A549 (cell line): ENCODE measurements around the gene ODAD2. TPM values are rescaled to one million over a fixed set of nuclear protein-coding genes. Genes with fewer than 3 reads are reported as not detected.
"Not testable (repeated sequence)": the region's sequence is repeated elsewhere in the genome, so short reads cannot be mapped to it uniquely, and the experiment has no call there.

Experiments
- ATAC-seq, 2 experiments: fragments of 200-7000 bp in 1 of 2; fragments of >200 bp in 1 of 2; cut with Nextera tagmentation in 1 of 2; cut with Tn5 transposase in 1 of 2; 3 replicates each; pipeline versions ENCODE4 v1.8.0 to v1.9.1; 2018 to 2020; ENCODE audit warnings: mild to moderate bottlenecking in 1 of 2, moderate library complexity in 1 of 2
- CTCF ChIA-PET: fragments of 300-600 bp; sonication (Branson Sonifier 250); formaldehyde crosslinking; extraction: SDS; loops from one replicate; lab custom pipeline; 2021; ENCODE audit warnings: antibody characterized with exemption, inconsistent platforms; lab: Yijun Ruan, JAX
- POLR2A ChIA-PET: fragments of 350-600 bp; formaldehyde crosslinking; extraction: SDS; loops from one replicate; lab custom pipeline; 2021; ENCODE audit warnings: antibody characterized with exemption, inconsistent platforms; lab: Yijun Ruan, JAX
- DNase-seq, 2 experiments: peaks; one replicate each; pipeline versions ENCODE4 v3.0.0 to v3.0.0-alpha.2; 2011 to 2016; ENCODE audit warnings: low read depth in 1 of 2, low spot score in 1 of 2
- FAIRE-seq: peaks from 2 replicates; lab custom pipeline; 2011; peaks lifted over from hg19 to GRCh38; lab: Jason Lieb, UNC
- H3K27ac ChIP-seq, 2 experiments: fragments of >200 bp; sonication (Bioruptor Twin); formaldehyde crosslinking; 3 replicates each; pipeline ENCODE4 v1.5.1; 2016 to 2017
- H3K4me1 ChIP-seq: fragments of >200 bp; sonication (Bioruptor Twin); formaldehyde crosslinking; 3 replicates; pipeline ENCODE4 v1.6.1; 2016
- H3K4me2 ChIP-seq: fragments of >200 bp; sonication (Bioruptor Twin); formaldehyde crosslinking; 3 replicates; pipeline ENCODE4 v1.6.1; 2016
- H3K4me3 ChIP-seq: fragments of >200 bp; sonication (Bioruptor Twin); formaldehyde crosslinking; 3 replicates; pipeline ENCODE4 v1.5.1; 2016
- H3K9me3 ChIP-seq: fragments of >200 bp; sonication (Bioruptor Twin); formaldehyde crosslinking; 3 replicates; pipeline ENCODE4 v1.6.1; 2016
- CBX8 ChIP-seq: fragments of 200-600 bp; sonication (generic); IDR thresholded peaks from 2 replicates; pipeline ENCODE4 v1.6.1; 2016
- CEBPB ChIP-seq, 2 experiments: fragments of >200 bp in 1 of 2; sonication (Bioruptor Twin) in 1 of 2; formaldehyde crosslinking in 1 of 2; IDR thresholded peaks; 2 replicates each; pipeline ENCODE4 v1.6.1; 2012 to 2016
- CHD2 ChIP-seq: fragments of 150-350 bp; IDR thresholded peaks from 2 replicates; pipeline ENCODE4 v1.6.1; 2014; ENCODE audit warnings: low read length; ENCODE audit not compliant: partially characterized antibody
- EHMT2 ChIP-seq: fragments of 200-600 bp; sonication (generic); IDR thresholded peaks from 2 replicates; pipeline ENCODE4 v1.6.1; 2016; ENCODE audit warnings: antibody characterized with exemption, low read depth, mild to moderate bottlenecking, moderate library complexity
- ESRRA ChIP-seq: fragments of 150-350 bp; IDR thresholded peaks from 2 replicates; pipeline ENCODE4 v1.6.1; 2014; ENCODE audit warnings: mild to moderate bottlenecking, low read length, borderline replicate concordance
- FOSB ChIP-seq: fragments of 250-450 bp; sonication (Bioruptor Pico); IDR thresholded peaks from 2 replicates; pipeline ENCODE4 v1.5.0; 2020; ENCODE audit warnings: mild to moderate bottlenecking, moderate library complexity
- FOSL2 ChIP-seq, 2 experiments: fragments of 450-650 bp in 1 of 2; fragments of >200 bp in 1 of 2; sonication (Bioruptor Twin) in 1 of 2; formaldehyde crosslinking; IDR thresholded peaks; 2 replicates each; pipeline versions ENCODE4 v1.5.0 to v1.6.1; 2016 to 2020; ENCODE audit warnings: mild to moderate bottlenecking in 1 of 2, moderate library complexity in 1 of 2
- GATA3 ChIP-seq: IDR thresholded peaks from 2 replicates; pipeline ENCODE4 v1.6.1; 2012; ENCODE audit warnings: borderline replicate concordance
- HOXB13 ChIP-seq: fragments of 250-450 bp; sonication (Bioruptor Pico); IDR thresholded peaks from 2 replicates; pipeline ENCODE4 v1.5.0; 2020; ENCODE audit warnings: low read depth, mild to moderate bottlenecking, moderate library complexity
- JUN ChIP-seq, 2 experiments: fragments of >200 bp; sonication (Bioruptor Twin); formaldehyde crosslinking; IDR thresholded peaks; 2 replicates in 1 of 2; 3 replicates in 1 of 2; pipeline ENCODE4 v1.6.1; 2016 to 2017
- MAFK ChIP-seq: fragments of 450-650 bp; IDR thresholded peaks from 2 replicates; pipeline ENCODE4 v1.6.1; 2014; ENCODE audit not compliant: partially characterized antibody
- MYC ChIP-seq: IDR thresholded peaks from 2 replicates; pipeline ENCODE4 v1.6.1; 2012; ENCODE audit warnings: mild to moderate bottlenecking, inconsistent platforms, low read length, improper control_type of control experiment, borderline replicate concordance
- NFE2L2 ChIP-seq: fragments of 150-350 bp; conservative IDR thresholded peaks from 2 replicates; pipeline ENCODE4 v1.6.1; 2014; ENCODE audit warnings: low read length
- NPAS2 ChIP-seq: fragments of 250-450 bp; sonication (Bioruptor Pico); IDR thresholded peaks from 2 replicates; pipeline ENCODE4 v1.8.0; 2022; ENCODE audit warnings: mild to moderate bottlenecking, moderate library complexity, borderline replicate concordance
- RAD21 ChIP-seq, 2 experiments: fragments of >200 bp in 1 of 2; sonication (Bioruptor Twin) in 1 of 2; formaldehyde crosslinking in 1 of 2; IDR thresholded peaks in 1 of 2; conservative IDR thresholded peaks in 1 of 2; 2 replicates in 1 of 2; 3 replicates in 1 of 2; pipeline ENCODE4 v1.6.1; 2012 to 2018; ENCODE audit warnings: inconsistent platforms in 1 of 2
- RARB ChIP-seq: fragments of 250-450 bp; sonication (Bioruptor Pico); IDR thresholded peaks from 2 replicates; pipeline ENCODE4 v1.8.0; 2021; ENCODE audit warnings: mild to moderate bottlenecking, moderate library complexity
- RFX5 ChIP-seq: fragments of 450-650 bp; IDR thresholded peaks from 2 replicates; pipeline ENCODE4 v1.7.1; 2014; ENCODE audit warnings: antibody characterized with exemption, mild to moderate bottlenecking, moderate library complexity
- TFCP2L1 ChIP-seq: fragments of 250-450 bp; sonication (Bioruptor Pico); IDR thresholded peaks from 2 replicates; pipeline ENCODE4 v1.5.0; 2021; ENCODE audit warnings: mild to moderate bottlenecking
- TP53 ChIP-seq: fragments of 250-450 bp; sonication (Bioruptor Pico); IDR thresholded peaks from 2 replicates; pipeline ENCODE4 v1.5.0; 2021; ENCODE audit warnings: mild to moderate bottlenecking, moderate library complexity
- ZC3H11A ChIP-seq: fragments of 450-650 bp; IDR thresholded peaks from 2 replicates; pipeline ENCODE4 v1.6.1; 2014; ENCODE audit warnings: antibody characterized with exemption, mild to moderate bottlenecking
- ZSCAN20 ChIP-seq: fragments of 250-450 bp; sonication (Bioruptor Pico); IDR thresholded peaks from 2 replicates; pipeline ENCODE4 v1.8.0; 2022; ENCODE audit warnings: mild to moderate bottlenecking, moderate library complexity
- WGBS: methylation state at CpG from one replicate; pipeline ENCODE4 v1.1.6; 2017; ENCODE audit errors: missing lambda C conversion rate; 5-methylcytosine and 5-hydroxymethylcytosine counted together
- polyA plus RNA-seq, 4 experiments: library from polyadenylated mRNA; depleted of rRNA in 3 of 4; stranded (reverse); fragments of >200 nt; fragmentation: RNase III in 1 of 4; extraction: RNeasy Plus Mini Kit Qiagen cat#74134 plus additional on column Dnase treatment in 1 of 4; gene quantifications; 2 replicates in 3 of 4; 3 replicates in 1 of 4; pipeline ENCODE4 v1.2.3, GENCODE V29; 2011 to 2017
- TF ChIP-seq, protein P1 (sequence below): fragments of 250-450 bp; sonication (Bioruptor Pico); IDR thresholded peaks from 2 replicates; pipeline ENCODE4 v1.5.0; 2021; ENCODE audit warnings: mild to moderate bottlenecking, moderate library complexity, borderline replicate concordance
- TF ChIP-seq, protein P2 (sequence below): IDR thresholded peaks from 2 replicates; pipeline ENCODE4 v1.6.1; 2012; ENCODE audit warnings: low read depth, borderline replicate concordance
- TF ChIP-seq, protein P3 (sequence below): IDR thresholded peaks from 2 replicates; pipeline ENCODE4 v1.6.1; 2012
- TF ChIP-seq, protein P4 (sequence below): fragments of 150-350 bp; IDR thresholded peaks from 2 replicates; pipeline ENCODE4 v1.6.1; 2014; ENCODE audit warnings: low read depth, mild to moderate bottlenecking, low read length

The ODAD2 gene
- polyA plus RNA-seq, 2 of the 4 experiments (the other 2 are of a cell fraction) = not detected

DNA sequence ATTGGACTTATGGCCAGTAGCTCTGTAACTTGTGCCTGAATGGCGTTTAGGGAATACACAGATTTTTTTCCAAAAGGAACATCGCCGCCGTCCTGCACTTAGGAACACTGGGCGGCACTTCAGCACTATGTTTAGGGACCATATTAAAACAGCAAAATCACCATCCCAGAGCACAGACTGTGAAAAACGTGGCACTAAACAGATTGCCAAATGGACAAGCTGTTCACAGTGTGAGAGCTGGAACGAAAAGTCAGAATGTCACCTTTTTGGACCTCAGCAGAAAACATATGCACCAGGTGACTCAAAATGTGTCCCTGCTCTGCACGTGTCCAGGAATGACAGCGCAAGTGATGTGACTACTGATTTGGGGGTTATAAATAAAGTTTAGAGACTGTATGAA is 87.9 kb downstream of the ODAD2 start:
- TF ChIP-seq CHD2 (no peak), EHMT2 (no peak), TFCP2L1 (CRISPR knock-in tag) (no peak), GATA3 (no peak), CBX8 (no peak), CEBPB (IDR thresholded peaks at IDR 0.05) (no peak), RARB (CRISPR knock-in tag) (no peak), TP53 (CRISPR knock-in tag) (no peak), NPAS2 (no peak)
- TF ChIP-seq, protein P1, sequence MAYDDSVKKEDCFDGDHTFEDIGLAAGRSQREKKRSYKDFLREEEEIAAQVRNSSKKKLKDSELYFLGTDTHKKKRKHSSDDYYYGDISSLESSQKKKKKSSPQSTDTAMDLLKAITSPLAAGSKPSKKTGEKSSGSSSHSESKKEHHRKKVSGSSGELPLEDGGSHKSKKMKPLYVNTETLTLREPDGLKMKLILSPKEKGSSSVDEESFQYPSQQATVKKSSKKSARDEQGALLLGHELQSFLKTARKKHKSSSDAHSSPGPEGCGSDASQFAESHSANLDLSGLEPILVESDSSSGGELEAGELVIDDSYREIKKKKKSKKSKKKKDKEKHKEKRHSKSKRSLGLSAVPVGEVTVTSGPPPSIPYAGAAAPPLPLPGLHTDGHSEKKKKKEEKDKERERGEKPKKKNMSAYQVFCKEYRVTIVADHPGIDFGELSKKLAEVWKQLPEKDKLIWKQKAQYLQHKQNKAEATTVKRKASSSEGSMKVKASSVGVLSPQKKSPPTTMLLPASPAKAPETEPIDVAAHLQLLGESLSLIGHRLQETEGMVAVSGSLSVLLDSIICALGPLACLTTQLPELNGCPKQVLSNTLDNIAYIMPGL (CRISPR knock-in tag) = no peak
- TF ChIP-seq, protein P2, sequence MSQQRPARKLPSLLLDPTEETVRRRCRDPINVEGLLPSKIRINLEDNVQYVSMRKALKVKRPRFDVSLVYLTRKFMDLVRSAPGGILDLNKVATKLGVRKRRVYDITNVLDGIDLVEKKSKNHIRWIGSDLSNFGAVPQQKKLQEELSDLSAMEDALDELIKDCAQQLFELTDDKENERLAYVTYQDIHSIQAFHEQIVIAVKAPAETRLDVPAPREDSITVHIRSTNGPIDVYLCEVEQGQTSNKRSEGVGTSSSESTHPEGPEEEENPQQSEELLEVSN = no peak
- H3K27ac ChIP-seq = no peak overlapping the region
- H3K4me3 ChIP-seq = no peak overlapping the region
- no peaks in the 10 kb centered on the region for H3K9me3 ChIP-seq
- H3K4me1 ChIP-seq = no peaks in the 10 kb centered on the region
- H3K4me2 ChIP-seq = no peak overlapping the region
- no peak for ATAC-seq
- POLR2A ChIA-PET = interaction anchor here (0.6 kb wide), 1 partner anchor 13 kb away, joined by 3 read pairs; no protein-coding TSS in a partner anchor
- no peak for DNase-seq
- WGBS = 45% methylated on average over 9 of the region's 9 CpGs
- FAIRE-seq = no peak
- CTCF ChIA-PET = no interaction called here

DNA sequence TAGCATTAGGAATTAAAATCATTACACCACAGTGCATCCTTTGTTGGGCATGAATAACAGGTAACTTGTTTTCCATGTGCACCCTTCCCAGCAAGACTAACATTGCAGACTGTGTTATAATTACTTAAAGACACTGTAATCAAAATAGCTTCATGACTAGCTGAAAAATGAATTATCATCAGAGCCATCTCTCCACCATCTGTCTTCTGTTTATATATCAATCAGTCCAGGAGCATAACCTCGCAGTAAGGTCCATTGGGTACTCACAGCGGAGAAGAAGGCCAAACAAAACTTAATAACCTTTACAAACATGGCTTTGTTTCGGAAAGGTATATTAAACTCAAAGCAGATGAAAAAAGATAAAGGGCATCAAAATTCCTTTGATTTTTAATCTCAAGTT is 90.6 kb downstream of the ODAD2 start:
- ChIA-PET POLR2A (no interaction called here), CTCF (interaction anchor here (1.0 kb wide), 1 partner anchor 98 kb away, joined by 4 read pairs; no protein-coding TSS in a partner anchor)
- DNase-seq (no peak), ATAC-seq (no peak), FAIRE-seq (no peak)
- Histone ChIP-seq H3K4me2 (no peak overlapping the region), H3K9me3 (no peaks in the 10 kb centered on the region), H3K27ac (no peak overlapping the region), H3K4me3 (no peak overlapping the region), H3K4me1 (no peaks in the 10 kb centered on the region)
- WGBS = 19% methylated on average over 3 of the region's 3 CpGs
- TF ChIP-seq, protein P3, sequence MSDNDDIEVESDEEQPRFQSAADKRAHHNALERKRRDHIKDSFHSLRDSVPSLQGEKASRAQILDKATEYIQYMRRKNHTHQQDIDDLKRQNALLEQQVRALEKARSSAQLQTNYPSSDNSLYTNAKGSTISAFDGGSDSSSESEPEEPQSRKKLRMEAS = no peak
- TF ChIP-seq MAFK = no peak
- TF ChIP-seq RFX5 = no peak
- TF ChIP-seq MYC = no peak
- no peak for TF ChIP-seq JUN (IDR thresholded peaks at IDR 0.05)
- TF ChIP-seq HOXB13 (CRISPR knock-in tag) = no peak
- TF ChIP-seq, protein P4, sequence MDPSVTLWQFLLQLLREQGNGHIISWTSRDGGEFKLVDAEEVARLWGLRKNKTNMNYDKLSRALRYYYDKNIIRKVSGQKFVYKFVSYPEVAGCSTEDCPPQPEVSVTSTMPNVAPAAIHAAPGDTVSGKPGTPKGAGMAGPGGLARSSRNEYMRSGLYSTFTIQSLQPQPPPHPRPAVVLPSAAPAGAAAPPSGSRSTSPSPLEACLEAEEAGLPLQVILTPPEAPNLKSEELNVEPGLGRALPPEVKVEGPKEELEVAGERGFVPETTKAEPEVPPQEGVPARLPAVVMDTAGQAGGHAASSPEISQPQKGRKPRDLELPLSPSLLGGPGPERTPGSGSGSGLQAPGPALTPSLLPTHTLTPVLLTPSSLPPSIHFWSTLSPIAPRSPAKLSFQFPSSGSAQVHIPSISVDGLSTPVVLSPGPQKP = no peak
- no peak for TF ChIP-seq NFE2L2
- no peak for TF ChIP-seq FOSB (CRISPR knock-in tag)
- no peak for TF ChIP-seq RAD21 (conservative IDR thresholded peaks at IDR 0.05 in 1 of 2, IDR thresholded peaks at IDR 0.05 in 1 of 2)
- TF ChIP-seq ESRRA = no peak
- TF ChIP-seq RARB (CRISPR knock-in tag) = no peak
- TF ChIP-seq ZSCAN20 = no peak
- no peak for TF ChIP-seq FOSL2 (IDR thresholded peaks at IDR 0.05)
- no peak for TF ChIP-seq FOSL2 (CRISPR knock-in tag; IDR thresholded peaks at IDR 0.05)
- no peak for TF ChIP-seq EHMT2
- TF ChIP-seq CEBPB (IDR thresholded peaks at IDR 0.05) = no peak
- TF ChIP-seq ZC3H11A = no peak

DNA sequence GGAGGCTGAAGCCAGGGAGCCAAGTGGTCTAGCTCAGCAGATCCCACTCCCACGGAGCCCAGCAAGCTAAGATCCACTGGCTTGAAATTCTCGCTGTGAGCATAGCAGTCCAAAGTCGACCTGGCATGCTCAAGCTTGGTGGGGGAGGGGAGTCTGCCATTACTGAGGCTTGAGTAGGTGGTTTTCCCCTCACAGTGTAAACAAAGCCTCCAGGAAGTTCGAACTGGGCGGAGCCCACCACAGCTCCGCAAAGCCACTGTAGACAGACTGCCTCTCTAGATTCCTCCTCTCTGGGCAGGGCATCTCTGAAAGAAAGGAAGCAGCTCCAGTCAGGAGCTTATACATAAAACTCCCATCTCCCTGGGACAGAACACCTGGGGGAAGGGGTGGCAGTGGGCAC is 99.4 kb downstream of the ODAD2 start:
- WGBS = 4% methylated on average over 5 of the region's 6 CpGs
- POLR2A ChIA-PET, H3K4me3 ChIP-seq, H3K27ac ChIP-seq, ATAC-seq, H3K9me3 ChIP-seq, H3K4me1 ChIP-seq, FAIRE-seq: not testable (repeated sequence)
- DNase-seq = peak in 1 of 2 experiments; percentile 3
- 0 out of 3 replicates have a peak overlapping the region, but pooled peaks have one; percentile 10 for H3K4me2 ChIP-seq
- CTCF ChIA-PET = interaction anchor here (1.6 kb wide), 1 partner anchor 280 kb away, joined by 4 read pairs; no protein-coding TSS in a partner anchor
